HG03103 (cell line): ENCODE measurements around the gene CBX8.

Experiments
- ATAC-seq: cut with Tn5 transposase; IDR thresholded peaks from one replicate; pipeline ENCODE4 v1.9.1; 2021; ENCODE audit warnings: low read depth; ENCODE audit not compliant: unreplicated experiment

Gene CBX8

DNA sequence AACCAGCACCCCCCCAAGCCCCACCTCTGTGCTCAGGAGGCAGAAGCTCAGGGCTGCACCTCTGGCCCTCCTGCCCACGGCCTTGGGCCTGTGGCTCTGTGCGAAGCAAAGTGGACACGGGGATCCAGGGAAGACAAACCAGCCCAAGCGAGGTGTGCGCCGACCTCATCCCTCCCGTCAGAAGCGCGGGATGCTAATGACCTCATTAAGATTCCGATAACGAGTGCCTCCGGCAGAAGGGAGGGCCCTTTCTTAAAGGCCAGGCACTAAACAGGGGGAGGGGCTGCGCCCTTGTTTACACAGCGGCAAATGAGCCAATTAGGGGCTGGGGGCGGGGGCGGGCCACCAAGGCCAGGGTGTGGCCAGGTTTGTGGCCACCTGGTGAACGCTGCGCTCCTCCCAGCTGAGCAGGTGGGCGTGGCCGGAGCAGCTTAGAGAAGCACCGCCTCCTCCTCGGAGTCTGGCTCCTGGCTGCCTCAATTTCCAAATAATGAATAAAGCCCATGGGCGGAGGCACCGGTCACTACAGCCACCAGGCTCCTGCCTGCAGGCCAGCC is 39.2 kb upstream of the CBX8 start:
- no peak for ATAC-seq

DNA sequence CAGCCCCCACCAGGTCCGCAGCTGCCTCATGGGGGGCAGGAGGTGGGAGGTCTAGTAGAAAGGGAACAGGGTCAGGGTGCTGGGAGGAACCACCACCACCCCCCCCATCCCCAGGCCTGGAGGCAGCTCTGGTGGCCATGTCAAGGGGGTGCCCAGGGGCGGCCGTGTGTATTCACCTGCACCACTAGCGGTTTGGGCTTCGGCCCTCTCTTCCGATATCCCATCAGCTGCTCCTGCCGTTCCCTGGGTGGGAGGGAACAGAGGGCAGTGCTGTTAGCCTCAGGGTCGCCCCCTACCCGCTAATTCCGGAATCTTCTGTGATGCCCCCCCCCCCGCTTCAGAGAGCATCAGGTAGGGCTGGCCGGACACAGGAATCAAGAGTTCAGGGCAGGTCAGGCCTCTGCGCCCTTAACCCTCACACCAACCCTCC is 38.6 kb upstream of the CBX8 start:
- ATAC-seq, result no peak

DNA sequence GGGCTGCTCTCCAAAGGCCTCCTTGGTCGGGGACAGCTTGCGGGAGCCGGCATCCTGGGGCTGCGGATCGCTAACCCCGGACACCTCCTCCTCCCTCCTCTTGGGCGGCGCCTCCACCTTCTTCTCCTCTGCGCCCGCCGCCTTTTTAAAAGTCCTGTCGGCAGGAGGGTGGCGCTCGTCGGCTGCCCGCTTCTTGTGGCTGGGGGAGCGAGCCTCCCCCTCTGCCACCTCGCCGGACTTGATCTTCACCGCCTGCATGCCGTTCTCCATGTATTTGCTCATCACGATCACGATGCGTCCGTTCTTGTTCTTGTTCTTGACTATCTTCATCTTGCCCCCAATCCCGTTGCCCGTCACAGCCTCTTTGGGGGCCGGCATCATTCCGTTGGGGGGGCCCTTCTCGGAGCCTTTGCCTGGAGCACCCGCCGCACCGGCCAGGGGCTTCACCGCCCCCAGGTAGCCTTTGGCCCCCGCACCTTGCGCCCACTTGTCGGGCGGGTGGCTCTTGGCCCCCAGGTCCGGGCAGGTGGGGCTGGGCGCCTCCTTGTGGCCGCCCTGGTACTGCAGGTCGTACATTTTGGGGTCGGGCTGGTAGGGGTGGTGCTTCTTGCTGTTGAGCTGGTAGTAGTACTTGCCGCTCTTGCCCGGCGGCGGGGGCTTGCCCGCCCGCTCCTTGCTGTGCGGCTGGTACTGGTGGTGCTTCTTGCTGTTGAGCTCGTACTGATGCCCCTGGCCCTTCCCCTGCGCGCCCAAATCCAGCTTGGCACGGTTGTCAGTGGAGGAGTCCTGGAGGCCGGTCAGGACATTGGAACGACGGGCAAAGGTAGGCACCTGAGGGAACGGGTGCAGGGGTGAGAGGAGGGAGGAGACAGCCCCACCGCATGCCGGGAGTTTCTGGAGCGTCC is 37.9 kb upstream of the CBX8 start:
- ATAC-seq, result no peak

DNA sequence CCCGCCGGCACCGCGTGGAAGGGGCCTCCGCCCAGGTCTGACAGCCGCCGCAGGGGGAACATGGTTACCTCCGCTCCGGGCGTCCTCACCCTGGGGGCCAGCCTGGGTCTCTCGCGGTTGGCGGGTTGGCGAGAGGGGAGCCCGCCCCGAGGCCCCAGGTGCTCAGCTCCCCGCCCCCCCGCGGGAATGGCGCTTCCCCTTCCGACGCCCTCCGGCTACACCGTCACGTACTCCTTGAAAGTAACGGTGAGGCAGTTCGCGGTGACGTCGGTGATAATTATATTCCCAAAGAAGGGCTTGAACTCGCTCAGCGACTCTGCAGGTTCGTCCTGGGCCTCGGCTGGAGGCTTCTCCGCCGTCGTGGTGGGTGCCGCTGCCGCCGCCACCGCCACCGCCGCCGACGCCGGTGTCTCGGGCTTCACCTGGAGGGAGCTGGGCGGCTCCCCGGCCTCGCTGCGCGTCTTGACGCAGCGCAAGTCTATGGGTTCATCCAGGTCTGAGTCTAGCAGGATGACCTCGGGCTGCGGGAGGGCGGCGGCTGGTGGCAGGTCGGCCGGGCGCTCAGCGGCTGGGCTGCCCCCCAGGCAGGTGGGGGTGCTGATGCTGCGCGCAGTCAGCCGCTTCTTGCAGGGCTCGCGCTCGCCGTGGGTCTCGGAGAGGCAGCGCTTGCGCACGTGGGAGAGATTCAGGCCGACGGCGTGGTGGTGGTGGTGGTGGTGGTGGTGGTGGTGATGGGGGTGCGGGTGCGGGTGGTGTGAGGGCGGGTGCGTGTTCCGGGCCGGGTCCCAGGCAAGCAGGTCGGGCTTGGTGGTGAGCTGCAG is 37.1 kb upstream of the CBX8 start:
- ATAC-seq, result no peak

DNA sequence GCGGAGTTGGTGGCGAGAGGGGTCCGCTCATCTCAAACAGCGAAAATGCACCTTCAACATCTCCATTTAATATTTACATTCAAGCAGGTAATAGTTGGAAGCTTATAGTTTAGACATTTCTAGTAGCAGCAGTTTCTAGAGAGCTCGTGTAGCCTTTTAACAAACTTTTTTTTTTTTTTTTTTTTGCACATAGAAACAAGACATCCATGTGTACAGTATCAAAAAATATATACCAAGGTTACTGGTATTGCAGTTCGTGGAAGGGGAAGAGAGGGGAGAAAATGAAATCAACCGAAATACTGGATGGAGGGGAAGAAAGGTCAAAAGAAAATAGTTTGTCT is 36.2 kb upstream of the CBX8 start:
- no peak for ATAC-seq

DNA sequence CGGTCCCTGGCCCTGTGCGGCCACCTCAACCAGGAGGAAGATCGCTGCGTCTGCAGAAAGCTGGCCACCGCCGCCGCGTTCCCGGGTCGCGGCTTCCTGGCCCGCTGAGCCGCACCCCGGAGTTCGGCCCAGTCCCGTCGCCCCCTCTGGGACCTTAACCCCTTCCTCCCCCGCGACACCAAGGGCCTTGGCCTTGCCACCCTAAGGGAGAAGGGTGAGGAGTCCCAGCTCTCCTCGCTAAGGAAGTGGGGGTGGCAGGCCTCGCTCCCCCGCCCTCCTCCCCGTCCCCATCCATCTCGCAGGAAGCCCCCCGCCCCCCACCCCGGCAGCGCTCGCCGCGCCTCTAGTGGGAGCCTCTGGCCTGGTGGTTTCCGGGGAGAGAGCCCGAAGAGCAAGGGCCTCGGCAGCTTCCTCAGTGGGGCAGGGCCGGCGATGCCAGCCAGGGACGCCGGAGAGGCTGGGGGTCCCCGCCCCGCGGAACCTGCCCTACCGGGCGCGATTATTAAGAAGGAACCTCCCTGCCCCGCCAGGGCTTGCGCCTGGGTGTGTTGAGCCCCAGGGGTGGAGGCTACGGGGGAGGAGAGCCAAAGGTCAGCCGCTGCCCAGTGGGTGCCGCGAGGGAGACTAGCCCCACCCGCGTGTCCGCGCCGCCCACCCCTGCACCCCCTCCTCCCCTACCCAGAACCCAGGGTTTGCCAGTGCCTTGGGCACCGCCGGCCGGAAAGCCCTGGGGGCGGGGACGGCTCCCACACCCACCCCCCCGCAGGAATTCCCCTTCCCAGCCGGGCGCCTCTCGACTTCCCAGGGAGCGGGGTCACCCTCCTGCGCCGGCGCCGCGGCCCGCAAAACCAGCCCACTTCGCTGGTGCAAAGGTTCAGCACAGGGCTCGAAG is 35.6 kb upstream of the CBX8 start:
- ATAC-seq, result no peak

DNA sequence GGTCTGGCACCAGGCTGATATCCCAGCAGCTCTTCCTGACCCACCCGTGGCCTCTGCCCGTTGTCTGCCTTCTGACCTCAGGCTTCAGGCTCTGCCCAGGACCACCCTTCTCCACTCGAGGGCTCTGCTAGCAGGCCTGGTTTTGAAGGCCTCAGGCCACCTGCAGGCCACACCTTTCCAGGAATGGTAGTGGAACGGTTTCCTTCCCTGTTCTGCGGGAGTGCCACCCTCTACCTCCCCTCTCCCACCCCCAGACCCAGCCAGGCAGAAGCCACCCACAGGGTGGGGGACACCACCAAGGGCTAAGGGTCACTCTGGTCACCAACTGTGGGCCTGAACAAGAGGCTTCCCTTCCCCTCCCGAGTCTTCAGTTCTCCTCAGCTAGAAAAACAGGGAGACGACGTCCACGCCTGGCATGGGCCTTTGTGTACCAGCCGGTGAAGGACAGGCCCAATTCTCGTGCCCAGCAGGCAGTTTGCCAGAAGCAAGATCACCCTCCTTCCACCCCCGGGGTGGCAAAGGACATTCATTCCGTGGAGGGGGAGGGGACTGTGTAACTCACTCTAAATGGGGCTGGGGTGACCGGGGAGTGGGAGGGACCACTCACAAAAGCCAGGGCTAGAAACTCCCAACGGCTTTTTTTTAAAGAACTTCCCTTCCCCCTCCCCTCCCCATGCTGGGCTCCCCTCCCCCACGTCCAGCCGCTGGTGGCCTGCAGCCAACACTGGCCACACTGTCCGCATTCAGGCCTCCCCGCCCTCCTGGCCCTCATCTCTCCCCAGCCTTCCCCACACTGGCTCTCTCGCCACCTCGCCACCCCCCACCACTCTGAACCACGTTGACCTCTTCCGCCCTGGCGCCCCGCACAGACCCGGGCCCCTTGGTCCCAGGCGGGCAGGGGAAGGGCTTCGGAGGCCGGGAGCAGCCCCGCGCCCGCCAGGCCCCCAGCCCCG is 34.7 kb upstream of the CBX8 start:
- no peak for ATAC-seq

DNA sequence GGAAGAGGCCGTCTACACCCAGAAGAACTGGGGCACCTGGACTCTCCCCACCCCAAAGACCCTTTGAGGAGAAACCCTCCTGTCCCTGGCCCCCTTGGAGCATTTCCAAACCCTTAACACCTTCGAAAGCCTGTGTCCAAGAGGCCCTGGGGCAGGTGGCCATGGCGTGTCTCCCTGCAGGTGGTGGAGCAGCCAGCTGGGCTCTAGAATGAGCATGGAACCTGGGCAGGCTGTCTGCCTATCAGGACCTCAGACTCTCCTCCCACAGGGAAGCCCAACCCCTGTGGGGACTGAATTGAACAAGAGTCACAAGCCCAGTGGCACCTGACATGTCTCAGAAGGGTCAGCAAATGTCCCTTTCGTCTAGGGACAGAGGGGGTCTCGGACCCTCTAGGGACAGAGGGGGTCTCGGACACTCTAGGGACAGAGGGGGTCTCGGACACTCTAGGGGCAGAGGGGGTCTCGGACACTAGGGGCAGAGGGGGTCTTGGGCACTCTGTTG is 33.9 kb upstream of the CBX8 start:
- no peak for ATAC-seq

DNA sequence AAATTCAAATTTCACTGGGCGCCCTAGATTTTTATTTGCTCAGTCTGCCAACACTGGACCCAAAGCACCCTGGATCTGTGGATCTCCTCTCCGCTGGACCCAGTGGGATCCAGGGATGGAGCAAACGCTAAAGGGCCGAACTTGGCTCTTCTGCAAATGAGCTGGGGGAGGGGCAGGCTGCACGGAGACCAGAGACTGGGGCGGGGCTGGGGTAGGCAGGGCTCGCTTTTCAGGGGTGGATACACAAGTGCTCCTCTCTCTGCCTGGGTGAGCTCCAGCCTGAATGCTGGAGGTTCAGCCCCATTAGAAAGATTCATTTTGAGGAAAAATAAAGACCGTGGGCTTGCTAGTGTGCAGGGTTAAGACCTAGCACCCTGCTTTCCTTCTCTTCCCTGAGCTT is 33.4 kb upstream of the CBX8 start:
- ATAC-seq, result no peak

DNA sequence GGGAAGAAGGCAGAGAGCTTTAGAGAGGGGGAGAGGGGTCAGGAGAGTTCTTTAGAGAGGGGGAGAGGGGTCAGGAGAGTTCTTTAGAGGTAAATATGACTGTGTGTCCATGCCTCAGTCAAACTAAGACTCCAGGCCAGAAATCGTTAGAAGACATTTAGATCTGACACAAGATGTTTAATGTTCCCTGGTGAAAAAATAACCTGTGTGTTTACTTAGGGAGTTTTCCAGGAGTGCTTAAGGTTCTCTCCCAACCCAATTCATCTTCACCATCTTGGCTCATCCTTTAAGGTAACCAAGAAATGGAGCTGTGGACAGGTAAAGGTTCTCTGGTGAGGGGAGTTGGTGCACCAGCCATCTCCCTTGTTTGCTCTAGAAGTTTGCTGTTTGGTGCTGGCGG is 32.6 kb upstream of the CBX8 start:
- no peak for ATAC-seq

DNA sequence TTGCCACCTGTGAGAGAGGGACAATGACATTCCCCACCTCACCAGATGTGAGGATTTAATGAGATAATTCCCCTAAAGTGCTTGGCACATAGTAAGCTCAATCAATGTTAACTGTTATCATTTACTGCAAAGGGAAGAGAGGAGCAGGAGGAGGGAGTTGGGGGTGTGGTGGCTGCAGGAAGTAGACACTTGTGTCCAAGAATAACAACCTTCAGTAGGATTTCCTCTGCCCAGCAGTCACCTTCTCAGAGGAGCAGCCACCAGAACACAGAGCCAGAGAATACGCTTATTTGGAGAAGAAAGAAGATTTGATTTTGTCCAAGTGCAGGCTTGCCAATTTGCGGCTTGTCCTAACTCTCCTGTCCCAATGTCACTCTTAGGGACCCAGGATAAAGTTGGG is 32.1 kb upstream of the CBX8 start:
- no peak for ATAC-seq

DNA sequence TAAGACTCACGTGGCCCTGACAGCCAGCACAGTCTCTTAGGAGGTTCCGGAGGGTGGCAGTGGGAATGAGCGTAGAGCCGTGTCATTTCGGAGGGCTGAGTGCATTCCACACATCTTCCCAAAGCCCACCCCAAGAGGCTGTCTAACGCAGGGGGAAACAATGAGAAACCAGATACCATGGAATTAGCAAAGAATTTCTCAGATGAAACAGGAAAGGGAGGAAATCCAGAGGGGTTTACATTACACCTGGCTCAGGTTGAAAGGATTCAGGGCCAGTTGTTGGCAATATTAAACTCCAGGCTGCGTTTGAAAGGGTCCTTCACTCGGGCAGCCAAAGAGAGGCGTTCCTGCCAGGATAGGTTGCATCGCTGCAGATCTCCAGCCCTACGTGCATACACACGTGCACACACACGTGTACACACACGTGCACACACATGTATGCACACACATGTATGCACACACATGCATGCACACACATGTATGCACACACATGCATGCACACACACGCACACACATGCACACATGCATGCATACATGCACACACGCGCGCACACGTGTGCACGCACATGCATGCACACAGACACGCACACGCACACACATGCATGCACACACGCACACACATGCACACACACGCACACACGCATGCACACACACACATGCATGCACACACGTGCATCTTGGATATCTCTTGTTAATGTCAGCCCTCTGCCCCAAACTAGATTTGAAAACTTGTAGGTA is 30.1 kb upstream of the CBX8 start:
- no peak for ATAC-seq

DNA sequence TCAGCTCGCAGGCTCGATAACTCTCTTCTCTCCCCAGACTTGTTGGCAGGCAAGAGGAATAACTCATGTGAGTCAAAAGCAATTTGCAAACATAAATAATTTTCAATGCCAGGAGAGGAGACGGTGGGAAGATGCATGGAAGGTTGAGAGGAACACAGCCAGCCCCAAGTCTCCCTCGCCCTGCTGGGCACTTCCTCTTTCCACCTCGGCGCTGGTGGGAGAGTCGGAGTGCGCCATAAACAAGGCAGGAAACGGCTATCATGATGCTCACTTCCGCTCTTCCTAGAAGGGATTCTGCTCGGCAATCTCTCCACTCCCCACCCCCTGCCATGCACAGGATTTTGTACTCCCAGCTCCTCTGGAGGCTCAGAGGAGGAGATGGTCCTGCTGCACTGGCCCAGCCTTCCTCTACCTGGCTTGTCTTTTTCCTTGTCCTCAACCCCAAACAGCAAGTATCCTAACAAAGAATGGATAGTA is 29.4 kb upstream of the CBX8 start:
- no peak for ATAC-seq

DNA sequence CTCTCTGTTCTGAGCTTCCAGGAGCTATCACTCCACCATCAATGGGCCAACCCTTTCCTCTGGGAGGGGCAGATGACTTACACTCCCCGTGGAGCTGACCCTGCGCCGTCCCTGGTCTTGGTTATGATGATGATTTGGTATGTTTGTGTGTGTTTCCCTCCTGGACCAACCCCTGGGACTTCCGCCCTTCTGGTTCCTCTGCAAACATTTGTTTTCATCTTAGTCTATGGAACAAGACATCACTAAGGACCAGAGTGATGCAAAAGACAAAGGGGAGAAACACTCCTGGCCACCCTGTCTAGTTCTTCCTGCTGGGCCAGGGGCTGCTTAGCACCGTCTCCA is 28.7 kb upstream of the CBX8 start:
- ATAC-seq, result no peak

DNA sequence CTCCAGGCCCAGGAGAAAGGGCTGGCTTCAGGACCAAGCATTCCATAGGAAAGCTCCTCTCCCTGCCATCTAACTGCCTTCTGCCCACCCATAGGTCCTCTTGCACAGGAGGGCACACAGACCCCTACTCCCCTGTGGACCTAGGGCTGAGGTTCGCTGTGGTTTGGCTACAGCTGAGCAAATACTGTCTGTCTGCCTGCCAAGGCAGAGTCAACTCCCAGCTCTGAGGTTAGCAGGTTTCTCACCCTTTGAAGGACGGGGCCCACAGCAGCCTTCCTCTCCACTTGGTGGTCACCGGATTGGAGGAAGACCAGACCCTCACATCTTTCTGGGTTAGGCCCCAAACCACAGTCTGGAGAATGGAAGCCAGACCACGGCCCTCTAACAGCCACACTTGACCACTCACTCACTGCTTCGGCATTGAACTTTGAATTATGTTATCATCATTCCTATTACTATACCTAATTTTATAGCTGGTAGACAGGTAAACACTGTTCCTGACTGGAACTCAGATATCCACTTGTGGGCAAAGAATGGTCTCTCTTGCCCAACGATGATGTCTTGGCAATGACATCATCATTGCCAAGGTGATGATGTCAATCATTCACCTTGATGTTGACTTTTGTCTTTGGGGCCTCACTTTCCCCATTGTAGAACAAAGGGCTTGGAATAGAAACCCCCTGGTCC is 28.2 kb upstream of the CBX8 start:
- no peak for ATAC-seq

DNA sequence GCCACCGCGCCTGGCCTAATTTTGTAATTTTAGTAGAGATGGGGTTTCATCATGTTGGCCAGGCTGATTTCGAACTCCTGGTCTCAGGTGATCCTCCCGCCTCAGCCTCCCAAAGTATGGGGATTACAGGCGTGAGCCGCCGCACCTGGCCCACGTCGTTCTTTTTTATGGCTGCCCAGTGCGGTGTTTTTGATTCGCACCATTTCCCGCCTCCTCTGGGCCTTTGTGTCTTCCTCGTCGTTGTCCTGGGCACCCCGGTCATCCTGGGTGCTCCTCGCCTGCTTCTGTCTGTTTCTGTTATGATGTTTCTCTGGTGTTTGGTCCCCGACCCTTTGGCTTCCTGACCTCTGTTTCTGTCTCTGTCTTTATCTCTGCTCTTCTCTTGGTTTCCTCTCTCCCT is 27.4 kb upstream of the CBX8 start:
- no peak for ATAC-seq

DNA sequence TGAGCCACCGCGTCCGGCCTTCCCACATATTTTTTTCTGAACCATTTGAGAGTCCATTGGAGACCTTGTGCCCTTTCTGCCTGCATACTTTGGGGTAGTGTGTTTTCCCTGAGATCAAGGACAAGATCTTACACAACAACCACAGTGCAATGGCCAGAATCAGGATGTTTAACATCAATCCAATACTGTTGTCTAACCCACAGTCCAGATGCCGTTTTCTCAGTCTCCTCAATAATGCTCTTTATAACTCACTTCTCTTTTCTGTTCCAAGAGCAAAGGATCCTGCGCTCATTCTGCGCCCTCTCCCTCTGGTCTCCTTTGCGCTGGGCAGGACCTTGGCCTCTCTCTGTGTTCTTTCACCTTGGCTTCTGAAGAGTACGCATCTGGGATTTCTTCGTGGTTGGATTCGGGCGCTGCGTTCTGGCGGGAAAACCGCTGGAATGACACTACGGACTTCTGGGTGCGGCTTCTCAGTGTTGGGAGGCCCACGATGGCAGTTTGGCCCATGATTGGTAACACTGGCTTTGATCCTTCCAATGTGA is 25.8 kb upstream of the CBX8 start:
- no peak for ATAC-seq
